ENCODE data around the gene ZMAT3. TPM values are rescaled to one million over a fixed set of nuclear protein-coding genes. Genes with fewer than 3 reads are reported as not detected.

ZMAT3 gene
- total and polyA plus RNA-seq, 8 donors: 1.4 to 13.1 (median 9.0) TPM

DNA sequence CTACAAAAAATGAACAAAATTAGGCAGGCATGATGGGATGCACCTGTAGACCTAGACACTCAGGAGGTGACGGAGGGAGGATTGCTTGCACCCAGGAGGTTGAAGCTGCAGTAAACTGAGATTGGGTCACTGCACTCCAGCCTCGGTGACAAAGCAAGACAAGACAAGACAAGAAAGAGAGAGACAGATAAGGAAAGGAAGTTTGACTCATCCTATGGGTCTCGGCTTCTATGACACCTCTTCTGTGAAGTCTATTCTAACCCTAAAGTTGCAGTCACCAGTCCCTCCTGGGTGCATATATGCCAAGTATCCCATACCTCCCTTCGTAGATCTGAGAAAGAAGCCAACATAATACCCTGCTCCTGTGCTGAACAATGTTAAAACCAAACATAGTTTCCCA is 7.9 kb upstream of the ZMAT3 start:
- Histone ChIP-seq H3K4me1 (no peaks in the 10 kb centered on the region), H3K4me3 (no peak overlapping the region), H3K27ac (no peak overlapping the region), H3K27me3 (no peaks in the 10 kb centered on the region), H3K36me3 (no peaks in the 10 kb centered on the region), H3K9me3 (no peaks in the 10 kb centered on the region)
- intact Hi-C loops (cut with DNase I): no loop called here
- no peak for ATAC-seq
- no peak for DNase-seq
- no peak for TF ChIP-seq CTCF (IDR thresholded peaks at IDR 0.05)
- 80 to 92% methylated on average over 4 of the region's 4 CpGs for WGBS, 2 donors
- FAIRE-seq: no peak

DNA sequence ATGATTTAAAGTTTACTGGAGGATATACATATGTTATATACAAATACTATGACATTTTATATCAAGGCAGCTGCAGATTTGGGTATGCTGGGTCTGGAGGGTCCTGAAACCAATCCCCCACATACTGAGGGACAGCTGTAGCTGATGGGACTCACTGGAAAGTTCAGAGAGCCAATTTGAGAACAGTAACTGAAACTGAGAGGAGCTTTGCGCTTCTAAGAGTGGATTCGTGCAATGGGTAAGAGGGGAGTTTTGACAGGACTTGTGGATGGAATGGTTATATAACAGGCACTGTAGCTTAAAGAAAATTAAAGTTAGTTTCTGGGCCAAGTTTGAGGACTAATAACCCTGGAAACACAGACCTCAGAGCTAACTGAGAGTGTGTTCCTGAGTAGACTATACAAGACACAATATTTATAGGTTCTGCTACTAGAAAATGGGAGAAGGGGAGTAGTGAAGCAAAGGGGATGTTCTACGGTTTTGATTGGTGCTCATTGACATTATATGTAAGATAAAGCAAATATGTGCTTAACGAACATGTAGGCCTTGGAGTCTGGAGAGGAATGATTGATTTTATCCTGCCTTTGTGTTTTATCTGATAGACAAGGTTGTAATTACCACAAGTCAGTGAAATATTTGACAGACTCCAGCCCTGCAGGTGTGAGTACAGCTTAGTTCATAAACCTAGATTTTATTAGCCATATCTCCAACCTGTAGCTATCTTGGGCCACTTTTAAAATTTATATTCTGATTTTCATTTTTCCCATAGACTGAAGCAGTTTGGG is 4.8 kb upstream of the ZMAT3 start:
- Histone ChIP-seq H3K27ac (no peak overlapping the region), H3K4me3 (no peak overlapping the region), H3K9me3 (no peaks in the 10 kb centered on the region), H3K4me1 (no peaks in the 10 kb centered on the region), H3K36me3 (no peaks in the 10 kb centered on the region), H3K27me3 (no peaks in the 10 kb centered on the region)
- no peak for ATAC-seq
- DNase-seq: no peak
- TF ChIP-seq CTCF (IDR thresholded peaks at IDR 0.05): no peak
- FAIRE-seq: no peak
- WGBS, 2 donors: 58 to 59% methylated on average over 4 of the region's 4 CpGs
- intact Hi-C loops (cut with DNase I): no loop called here

DNA sequence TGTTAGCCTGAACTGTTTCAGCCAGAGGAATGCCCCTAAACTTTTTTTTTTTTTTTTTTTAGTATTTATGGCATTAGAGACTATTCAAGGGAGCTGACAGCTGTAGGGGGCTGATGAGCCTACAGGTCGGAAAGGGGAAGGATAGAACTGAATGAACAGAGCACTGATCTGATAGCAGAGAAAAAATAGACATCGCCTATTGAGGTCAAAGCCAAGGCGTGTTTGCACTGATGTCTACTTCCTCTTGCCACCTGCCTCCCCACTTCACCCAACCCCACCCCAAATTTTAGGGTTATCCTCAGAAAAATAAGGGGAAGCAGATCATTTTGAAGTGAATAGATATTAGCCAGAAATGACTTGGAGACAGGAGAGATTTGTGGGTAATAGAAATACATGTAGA is 3.0 kb upstream of the ZMAT3 start:
- FAIRE-seq (no peak), ATAC-seq (no peak), DNase-seq (no peak)
- H3K9me3 ChIP-seq: no peaks in the 10 kb centered on the region
- H3K27ac ChIP-seq: no peak overlapping the region
- no peak for TF ChIP-seq CTCF (IDR thresholded peaks at IDR 0.05)
- intact Hi-C loops (cut with DNase I): no loop called here
- WGBS, 2 donors: 76 to 80% methylated on average over 3 of the region's 3 CpGs
- H3K4me1 ChIP-seq: peaks cover 0 to 7% (median 0%) of the 10 kb centered on the region in 3 donors
- H3K36me3 ChIP-seq: no peaks in the 10 kb centered on the region
- no peaks in the 10 kb centered on the region for H3K27me3 ChIP-seq
- no peak overlapping the region for H3K4me3 ChIP-seq

DNA sequence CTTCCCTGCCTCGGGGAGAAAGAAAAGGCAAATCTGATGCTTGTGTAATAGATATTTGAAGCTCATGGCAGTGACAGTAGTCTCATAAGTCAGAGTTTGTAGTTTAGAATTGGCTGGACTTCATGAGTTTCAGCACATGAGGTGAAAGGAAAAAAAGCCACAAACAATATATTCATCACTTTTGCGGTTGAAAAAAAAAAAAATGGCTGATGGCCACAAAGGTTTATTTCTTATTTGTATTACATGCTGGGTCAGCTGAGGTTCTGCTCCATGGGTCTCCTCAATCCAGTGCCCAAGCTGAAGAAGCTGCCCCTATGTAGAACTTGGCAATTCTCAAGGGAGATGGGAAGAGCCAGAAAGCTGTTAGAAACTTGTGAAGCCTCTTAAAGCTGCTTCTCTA is 2.2 kb upstream of the ZMAT3 start:
- intact Hi-C loops (cut with DNase I): no loop called here
- Histone ChIP-seq H3K4me3 (no peak overlapping the region), H3K9me3 (no peaks in the 10 kb centered on the region), H3K36me3 (no peaks in the 10 kb centered on the region), H3K27ac (no peak overlapping the region), H3K27me3 (no peaks in the 10 kb centered on the region), H3K4me1 (peaks cover 0 to 7% (median 0%) of the 10 kb centered on the region in 3 donors)
- no peak for TF ChIP-seq CTCF (IDR thresholded peaks at IDR 0.05)
- no peak for FAIRE-seq
- WGBS, 2 donors: 69 to 78% methylated on average over 2 of the region's 2 CpGs
- DNase-seq: no peak
- no peak for ATAC-seq

DNA sequence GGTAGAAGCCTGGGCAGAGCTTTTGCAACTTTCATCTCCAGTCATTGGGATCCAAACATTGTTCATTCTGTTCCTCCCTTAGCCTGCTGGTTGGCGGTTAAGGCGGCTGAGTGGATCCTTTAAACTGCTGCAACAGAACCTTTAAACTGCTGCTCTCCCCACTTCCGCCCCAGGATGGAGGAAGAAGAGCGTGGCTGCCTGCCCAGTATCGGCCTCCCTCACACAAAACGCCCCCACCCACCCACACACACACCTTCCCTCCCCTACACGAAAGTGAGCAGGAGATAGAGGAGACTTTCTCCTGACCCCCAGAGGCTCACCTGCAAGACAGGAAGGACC is 460 bp upstream of the ZMAT3 start:
- FAIRE-seq: no peak
- WGBS, 2 donors: 3 to 6% methylated on average over 7 of the region's 7 CpGs
- Histone ChIP-seq H3K9me3 (no peaks in the 10 kb centered on the region), H3K4me3 (peak overlapping the region; percentile 62 to 98 (median 89)), H3K27ac (peak overlapping the region; percentile 56 to 89 (median 78)), H3K4me1 (peaks cover 0 to 7% (median 0%) of the 10 kb centered on the region in 3 donors), H3K36me3 (no peaks in the 10 kb centered on the region), H3K27me3 (no peaks in the 10 kb centered on the region)
- intact Hi-C loops (cut with DNase I): no loop called here
- ATAC-seq: peak; percentile 35 to 54 (median 38)
- TF ChIP-seq CTCF (IDR thresholded peaks at IDR 0.05): no peak
- DNase-seq: peak in 3 of 6 donors; percentile 21 to 57 (median 28)

All from pancreas (tissue), 10 donors.